ENCODE measurements around the gene STX5. TPM values are rescaled to one million over a fixed set of nuclear protein-coding genes. Genes with fewer than 3 reads are reported as not detected.
"Not testable (repeated sequence)": the region's sequence is repeated elsewhere in the genome, so short reads cannot be mapped to it uniquely, and the experiment has no call there.

The STX5 gene
- total RNA-seq, 1 donor from 2014 or later, result 55.8 TPM

DNA sequence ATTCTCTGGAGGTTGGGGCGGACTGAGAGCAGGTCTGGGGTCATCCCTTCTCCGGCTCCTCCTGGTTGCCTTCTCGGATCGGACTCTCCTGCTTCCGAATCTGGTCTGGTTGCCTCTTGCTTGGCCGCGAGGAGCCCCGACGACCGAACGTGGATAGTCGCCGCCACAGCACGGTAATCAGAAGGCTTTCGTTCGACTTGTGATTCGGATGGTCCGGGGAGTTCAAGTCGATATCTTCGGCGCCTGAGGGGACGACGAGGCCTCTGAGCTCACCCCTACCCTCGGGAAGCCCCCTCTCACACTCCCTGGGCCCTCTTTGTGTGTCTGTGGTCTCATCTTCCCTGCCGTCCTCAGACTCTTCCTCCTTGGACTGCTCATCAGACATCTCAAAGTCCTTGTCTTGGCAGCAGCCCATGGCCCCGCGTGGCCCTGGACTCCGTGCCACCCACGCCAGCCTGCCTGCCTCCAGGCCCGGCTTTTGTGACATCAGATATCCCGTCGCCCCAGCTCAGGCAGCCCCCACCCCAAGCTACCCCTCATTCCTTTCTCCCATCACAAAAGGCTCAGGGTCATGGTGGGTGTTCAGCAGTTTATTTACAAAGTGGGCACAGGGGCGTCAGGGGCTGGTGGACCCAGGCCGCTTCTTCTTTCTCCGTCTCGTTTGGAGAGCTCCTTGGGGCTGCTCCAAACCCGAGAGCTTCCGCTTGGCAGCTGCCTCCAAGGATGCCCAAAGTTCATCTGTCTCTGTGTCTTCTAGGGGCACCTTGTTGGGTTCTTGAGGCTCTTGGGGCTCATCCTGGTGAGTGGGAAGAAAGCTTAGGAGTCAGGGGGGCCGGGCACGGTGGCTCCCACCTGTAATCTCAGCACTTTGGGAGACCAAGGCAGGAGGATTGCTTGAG, 734 bp upstream of the STX5 start, which contains the start of gene TEX54:
TSS of gene TEX54 (minus strand) at position 506 of the 899 bp plus-strand sequence.
- H3K27ac Mint-ChIP-seq, result peak within 1 kb of the TSS; percentile 100
- no peak for DNase-seq (ENCODE audit: low spot score in 2 of 2, unreplicated experiment in 2 of 2)
- peaks cover 23% of the 10 kb centered on the region for H3K4me1 Mint-ChIP-seq
- H3K9me3 Mint-ChIP-seq, result no peaks in the 10 kb centered on the region
- TF ChIP-seq, protein P1, sequence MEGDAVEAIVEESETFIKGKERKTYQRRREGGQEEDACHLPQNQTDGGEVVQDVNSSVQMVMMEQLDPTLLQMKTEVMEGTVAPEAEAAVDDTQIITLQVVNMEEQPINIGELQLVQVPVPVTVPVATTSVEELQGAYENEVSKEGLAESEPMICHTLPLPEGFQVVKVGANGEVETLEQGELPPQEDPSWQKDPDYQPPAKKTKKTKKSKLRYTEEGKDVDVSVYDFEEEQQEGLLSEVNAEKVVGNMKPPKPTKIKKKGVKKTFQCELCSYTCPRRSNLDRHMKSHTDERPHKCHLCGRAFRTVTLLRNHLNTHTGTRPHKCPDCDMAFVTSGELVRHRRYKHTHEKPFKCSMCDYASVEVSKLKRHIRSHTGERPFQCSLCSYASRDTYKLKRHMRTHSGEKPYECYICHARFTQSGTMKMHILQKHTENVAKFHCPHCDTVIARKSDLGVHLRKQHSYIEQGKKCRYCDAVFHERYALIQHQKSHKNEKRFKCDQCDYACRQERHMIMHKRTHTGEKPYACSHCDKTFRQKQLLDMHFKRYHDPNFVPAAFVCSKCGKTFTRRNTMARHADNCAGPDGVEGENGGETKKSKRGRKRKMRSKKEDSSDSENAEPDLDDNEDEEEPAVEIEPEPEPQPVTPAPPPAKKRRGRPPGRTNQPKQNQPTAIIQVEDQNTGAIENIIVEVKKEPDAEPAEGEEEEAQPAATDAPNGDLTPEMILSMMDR (IDR thresholded peaks at IDR 0.05; ENCODE audit: unreplicated experiment), result no peak
- H3K4me3 Mint-ChIP-seq, result peak within 1 kb of the TSS; percentile 95
- H3K36me3 Mint-ChIP-seq, result peaks cover 11% of the 10 kb centered on the region
- no peaks in the 10 kb centered on the region for H3K27me3 Mint-ChIP-seq (ENCODE audit: low read depth)

- peak overlapping the region; percentile 100 for H3K27ac Mint-ChIP-seq
- TF ChIP-seq, protein P1 (IDR thresholded peaks at IDR 0.05; ENCODE audit: unreplicated experiment), result no peak
- no peaks in the 10 kb centered on the region for H3K9me3 Mint-ChIP-seq
- H3K4me3 Mint-ChIP-seq, result peak overlapping the region; percentile 95
- H3K27me3 Mint-ChIP-seq (ENCODE audit: low read depth), result no peaks in the 10 kb centered on the region
- DNase-seq (ENCODE audit: low spot score in 2 of 2, unreplicated experiment in 2 of 2), result no peak
- H3K4me1 Mint-ChIP-seq, result peaks cover 23% of the 10 kb centered on the region
- H3K36me3 Mint-ChIP-seq, result peaks cover 16% of the 10 kb centered on the region
Observed at GRCh38 chr11:62830904-62831519, 839 bp downstream of the STX5 start.

DNA sequence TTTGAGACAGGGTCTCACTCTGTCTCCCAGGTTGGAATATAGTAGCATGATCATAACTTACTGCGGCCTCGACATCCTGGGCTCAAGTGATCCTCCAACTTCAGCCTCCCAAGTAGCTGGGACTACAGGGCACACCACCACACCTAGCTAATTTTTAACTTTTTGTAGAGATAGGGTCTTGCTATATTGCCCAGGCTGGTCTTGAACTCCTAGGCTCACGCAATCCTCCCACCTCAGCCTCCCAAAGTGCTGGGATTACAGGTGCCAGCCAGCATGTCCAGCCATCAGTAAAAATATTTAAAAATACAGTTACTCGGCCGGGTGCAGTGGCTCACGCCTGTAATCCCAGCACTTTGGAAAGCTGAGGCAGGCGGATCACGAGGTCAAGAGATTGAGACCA, 3.7 kb downstream of the STX5 start:
- Mint-ChIP-seq H3K36me3 (peaks cover 30% of the 10 kb centered on the region), H3K4me1 (peaks cover 17% of the 10 kb centered on the region)
- H3K27ac Mint-ChIP-seq; H3K4me3 Mint-ChIP-seq; H3K9me3 Mint-ChIP-seq; H3K27me3 Mint-ChIP-seq (ENCODE audit: low read depth); DNase-seq (ENCODE audit: low spot score in 2 of 2, unreplicated experiment in 2 of 2): not testable (repeated sequence)

GRCh38 chr11:62823677-62824076, 8.2 kb downstream of the STX5 start:
- TF ChIP-seq, protein P1 (IDR thresholded peaks at IDR 0.05; ENCODE audit: unreplicated experiment), result no peak
- Mint-ChIP-seq H3K4me3 (no peak overlapping the region), H3K27me3 (ENCODE audit: low read depth) (no peaks in the 10 kb centered on the region), H3K9me3 (no peaks in the 10 kb centered on the region), H3K4me1 (no peaks in the 10 kb centered on the region), H3K27ac (no peak overlapping the region), H3K36me3 (peaks cover 48% of the 10 kb centered on the region)
- no peak for DNase-seq (ENCODE audit: low spot score in 2 of 2, unreplicated experiment in 2 of 2)

GRCh38 chr11:62817129-62817528, 14.7 kb downstream of the STX5 start:
- Mint-ChIP-seq H3K27me3 (ENCODE audit: low read depth) (no peaks in the 10 kb centered on the region), H3K36me3 (peaks cover 27% of the 10 kb centered on the region), H3K9me3 (no peaks in the 10 kb centered on the region), H3K27ac (no peak overlapping the region), H3K4me3 (no peak overlapping the region), H3K4me1 (no peaks in the 10 kb centered on the region)
- TF ChIP-seq, protein P1 (IDR thresholded peaks at IDR 0.05; ENCODE audit: unreplicated experiment), result no peak
- DNase-seq (ENCODE audit: low spot score in 2 of 2, unreplicated experiment in 2 of 2), result no peak

DNA sequence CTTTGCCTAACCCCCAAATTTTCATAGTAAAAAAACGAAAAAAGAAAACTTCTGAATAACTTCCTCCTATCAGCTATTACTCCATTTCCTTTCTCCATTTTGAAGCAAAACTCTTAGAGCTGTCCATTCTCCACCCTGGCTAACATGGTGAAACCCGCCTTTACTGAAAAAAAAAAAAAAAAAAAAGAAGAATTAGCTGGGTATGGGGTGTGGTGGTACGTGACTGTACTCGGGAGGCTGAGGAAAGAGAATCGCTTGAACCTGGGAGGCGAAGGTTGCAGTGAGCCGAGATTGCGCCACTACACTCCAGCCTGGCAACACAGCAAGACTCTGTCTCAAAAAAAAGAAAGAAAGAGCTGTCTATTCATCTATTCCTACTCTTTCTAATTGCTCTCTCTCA, 15.3 kb downstream of the STX5 start:
- Mint-ChIP-seq H3K36me3 (peaks cover 26% of the 10 kb centered on the region), H3K27ac (no peak overlapping the region), H3K27me3 (ENCODE audit: low read depth) (no peaks in the 10 kb centered on the region), H3K4me1 (no peaks in the 10 kb centered on the region), H3K9me3 (no peaks in the 10 kb centered on the region), H3K4me3 (no peak overlapping the region)
- TF ChIP-seq, protein P1 (IDR thresholded peaks at IDR 0.05; ENCODE audit: unreplicated experiment), result no peak
- no peak for DNase-seq (ENCODE audit: low spot score in 2 of 2, unreplicated experiment in 2 of 2)

Data from mesothelial cell of epicardium (in vitro differentiated cells).